HepG2 (cell line): ENCODE measurements around the gene DAZAP1. TPM values are rescaled to one million over a fixed set of nuclear protein-coding genes. Genes with fewer than 3 reads are reported as not detected.
A peak's percentile ranks its signal among the peaks of the same experiment; 100 is the strongest.

ENCODE experiments used
- ATAC-seq: fragments of 200-7000 bp; cut with Tn5 transposase; 3 replicates; pipeline ENCODE4 v1.9.1; 2020; ENCODE audit warnings: mild to moderate bottlenecking, moderate library complexity
- BruUV-seq: library from RNA; stranded (reverse); fragments of 400-500 nt; replicated peaks from 2 replicates; lab custom pipeline; 2021; lab: Mats Ljungman, UMichigan
- CTCF ChIA-PET: fragments of 300-600 bp; formaldehyde crosslinking; extraction: SDS; loops from one replicate; lab custom pipeline; 2021; ENCODE audit warnings: low total read pairs, inconsistent platforms, low intra/inter-chr PET ratio; lab: Yijun Ruan, JAX
- POLR2A ChIA-PET: fragments of 350-600 bp; sonication (Branson Sonifier 250); formaldehyde crosslinking; loops from one replicate; lab custom pipeline; 2020; ENCODE audit warnings: antibody characterized with exemption, inconsistent platforms; lab: Yijun Ruan, JAX
- DNase-seq: peaks from one replicate; pipeline ENCODE4 v3.0.0-alpha.2; 2015; ENCODE audit warnings: low spot score
- FAIRE-seq: peaks from 3 replicates; lab custom pipeline; 2011; peaks lifted over from hg19 to GRCh38; lab: Jason Lieb, UNC
- H2AFZ ChIP-seq: one replicate; pipeline ENCODE4 v1.6.1; 2011; ENCODE audit warnings: low read length, inconsistent platforms
- H3K27ac ChIP-seq: fragments of 300-600 bp; 3 replicates; pipeline ENCODE4 v1.8.0; 2011; ENCODE audit warnings: mixed run types, mild to moderate bottlenecking, mixed read lengths, low read length, inconsistent platforms; ENCODE audit not compliant: insufficient read depth; ENCODE audit errors: extremely low read length
- H3K27me3 ChIP-seq, 2 experiments: fragments of 200-600 bp in 1 of 2; 2 replicates in 1 of 2; 3 replicates in 1 of 2; pipeline versions ENCODE4 v1.6.0 to v1.8.0; 2011; ENCODE audit warnings: low read length in 2 of 2, mild to moderate bottlenecking in 2 of 2, moderate library complexity in 2 of 2, inconsistent platforms in 1 of 2; ENCODE audit not compliant: insufficient read depth in 2 of 2, control insufficient read depth in 1 of 2
- H3K36me3 ChIP-seq, 2 experiments: fragments of 200-600 bp in 1 of 2; replicated peaks in 1 of 2; 2 replicates in 1 of 2; 3 replicates in 1 of 2; pipeline versions ENCODE4 v1.5.1 to v1.8.0; 2011; ENCODE audit warnings: low read length in 2 of 2, inconsistent platforms in 1 of 2; ENCODE audit not compliant: insufficient read depth in 2 of 2, control insufficient read depth in 1 of 2
- H3K4me1 ChIP-seq: 2 replicates; pipeline ENCODE4 v1.5.1; 2012; ENCODE audit warnings: low read length, inconsistent platforms; ENCODE audit not compliant: insufficient read depth
- H3K4me2 ChIP-seq: 2 replicates; pipeline ENCODE4 v1.6.0; 2011; ENCODE audit warnings: low read depth, low read length, inconsistent platforms
- H3K4me3 ChIP-seq, 3 experiments: fragments of 200-600 bp in 1 of 3; sonication (generic), shearing (Covaris generic) in 1 of 3; replicated peaks in 1 of 3; 2 replicates each; pipeline ENCODE4 v1.5.1; 2011 to 2016; ENCODE audit warnings: low read length in 3 of 3, inconsistent platforms in 2 of 3, low read depth in 2 of 3, mild to moderate bottlenecking in 2 of 3, control low read depth in 1 of 3, mixed read lengths in 1 of 3; ENCODE audit not compliant: insufficient read depth in 1 of 3
- H3K79me2 ChIP-seq: one replicate; pipeline ENCODE4 v1.6.1; 2011; ENCODE audit warnings: low read length, inconsistent platforms; ENCODE audit not compliant: insufficient read depth
- H3K9ac ChIP-seq: 2 replicates; pipeline ENCODE4 v1.6.0; 2011; ENCODE audit warnings: mild to moderate bottlenecking, low read depth, low read length, inconsistent platforms; ENCODE audit not compliant: insufficient read depth
- H3K9me3 ChIP-seq: 2 replicates; pipeline ENCODE4 v1.5.1; 2012; ENCODE audit warnings: mild to moderate bottlenecking, low read length
- H4K20me1 ChIP-seq: 2 replicates; pipeline ENCODE4 v1.6.0; 2011; ENCODE audit warnings: inconsistent platforms, mild to moderate bottlenecking, low read length, moderate library complexity; ENCODE audit not compliant: insufficient read depth
- CENPT ChIP-seq: sonication (generic); formaldehyde crosslinking; IDR thresholded peaks from 2 replicates; pipeline ENCODE4 v1.8.0; 2022; ENCODE audit warnings: low read depth, mild to moderate bottlenecking, moderate library complexity, missing genetic modification reagents
- HOXD1 ChIP-seq: sonication (generic); formaldehyde crosslinking; IDR thresholded peaks from 2 replicates; pipeline ENCODE4 v1.5.0; 2020; ENCODE audit warnings: missing genetic modification reagents
- RBFOX2 ChIP-seq: fragments of 200-400 bp; formaldehyde crosslinking; IDR thresholded peaks from 2 replicates; pipeline ENCODE4 v1.6.1; 2017; ENCODE audit warnings: low read depth, mild to moderate bottlenecking, low read length
- SMAD3 ChIP-seq: sonication (generic); formaldehyde crosslinking; IDR thresholded peaks from 2 replicates; pipeline ENCODE4 v1.4.0; 2020; ENCODE audit warnings: missing genetic modification reagents
- SP4 ChIP-seq: sonication (generic); formaldehyde crosslinking; IDR thresholded peaks from 2 replicates; pipeline ENCODE4 v1.8.1; 2023; ENCODE audit warnings: mild to moderate bottlenecking, missing genetic modification reagents
- STAG1 ChIP-seq: sonication (generic); formaldehyde crosslinking; IDR thresholded peaks from 2 replicates; pipeline ENCODE4 v1.4.0; 2020; ENCODE audit warnings: missing genetic modification reagents
- ZBTB33 ChIP-seq: sonication (generic); formaldehyde crosslinking; IDR thresholded peaks from 2 replicates; pipeline ENCODE4 v1.4.0; 2020; ENCODE audit warnings: missing genetic modification reagents
- ZBTB37 ChIP-seq: sonication (generic); formaldehyde crosslinking; IDR thresholded peaks from 2 replicates; pipeline ENCODE4 v1.4.0; 2020; ENCODE audit warnings: mild to moderate bottlenecking, missing genetic modification reagents
- ZGPAT ChIP-seq: IDR thresholded peaks from 2 replicates; pipeline ENCODE4 v1.6.1; 2016; ENCODE audit warnings: mild to moderate bottlenecking
- ZNF367 ChIP-seq: sonication (generic); formaldehyde crosslinking; IDR thresholded peaks from 2 replicates; pipeline ENCODE4 v1.4.0; 2020; ENCODE audit warnings: missing genetic modification reagents, borderline replicate concordance
- ZNF382 ChIP-seq: sonication (generic); formaldehyde crosslinking; IDR thresholded peaks from 2 replicates; pipeline ENCODE4 v1.5.0; 2020; ENCODE audit warnings: missing genetic modification reagents, mild to moderate bottlenecking, borderline replicate concordance
- ZNF460 ChIP-seq: sonication (generic); formaldehyde crosslinking; IDR thresholded peaks from 2 replicates; pipeline ENCODE4 v1.5.1; 2020; ENCODE audit warnings: missing genetic modification reagents, mild to moderate bottlenecking, borderline replicate concordance
- ZNF484 ChIP-seq: sonication (generic); formaldehyde crosslinking; IDR thresholded peaks from 2 replicates; pipeline ENCODE4 v1.5.1; 2020; ENCODE audit warnings: mild to moderate bottlenecking, low read depth, missing genetic modification reagents, borderline replicate concordance
- ZNF747 ChIP-seq: sonication (generic); formaldehyde crosslinking; IDR thresholded peaks from 2 replicates; pipeline ENCODE4 v1.8.1; 2023; ENCODE audit warnings: missing genetic modification reagents, mild to moderate bottlenecking, borderline replicate concordance
- WGBS: methylation state at CpG from one replicate; pipeline ENCODE4 v1.1.6; 2017; ENCODE audit warnings: low lambda C conversion rate; 5-methylcytosine and 5-hydroxymethylcytosine counted together
- in situ Hi-C: cut with HindIII; loops from 2 replicates; pipeline ENCODE4 v1.10.0; 2017; ENCODE audit warnings: low pct_unique_long_range_greater_than_20kb; ENCODE audit not compliant: extremely low pct_ligation_motif_present
- intact Hi-C: fragments of 100-400 bp; cut with micrococcal nuclease; formaldehyde crosslinking; loops from one replicate; pipeline ENCODE4 v1.10.0; 2022; ENCODE audit not compliant: unreplicated experiment
- polyA plus RNA-seq, 8 experiments: library from polyadenylated mRNA; depleted of rRNA in 3 of 8; stranded (reverse) in 7 of 8; unstranded in 1 of 8; fragments of >200 nt; fragmentation: Illumina TruSeq in 4 of 8; extraction: Trizol in 4 of 8; gene quantifications; 2 replicates each; pipeline versions ENCODE4 v1.2.1 to v1.2.3, GENCODE V29; 2011 to 2016; ENCODE audit warnings: low read depth in 4 of 8, missing spikeins in 1 of 8, mixed read lengths in 1 of 8; ENCODE audit not compliant: insufficient read depth in 1 of 8
- total RNA-seq, 5 experiments: library from RNA; depleted of rRNA; stranded (reverse); fragments of >200 nt; fragmentation: Illumina TruSeq; extraction: Trizol; gene quantifications; 2 replicates each; pipeline ENCODE4 v1.2.3, GENCODE V29; 2016; ENCODE audit warnings: low read depth in 1 of 5

DAZAP1 gene
- total and polyA plus RNA-seq, 2 of the 13 experiments (the other 11 are each of a cell fraction or from before 2014, with no cell fraction given) = 63.3 to 79.2 TPM

GRCh38 chr19:1411255-1412191 lies 4.1 kb downstream of the DAZAP1 start:
- 91% methylated on average over 8 of the region's 29 CpGs for WGBS
- Histone ChIP-seq H3K4me2 (peak overlapping the region; percentile 20; the same call in 1 of the 2 replicates), H4K20me1 (peaks cover 79% of the 10 kb centered on the region), H3K4me1 (peaks cover 67% of the 10 kb centered on the region), H3K36me3 (peaks cover 5 to 25% of the 10 kb centered on the region in 2 experiments; a peak in 4 of 5 replicates), H3K27me3 (no peaks in the 10 kb centered on the region; a peak in 2 of 5 replicates), H3K4me3 (no peak overlapping the region), H3K79me2 (peaks cover 81% of the 10 kb centered on the region), H3K27ac (peak overlapping the region; percentile 30), H3K9ac (0 out of 2 replicates have a peak overlapping the region, but pooled peaks have one; percentile 34), H2AFZ (no peak overlapping the region), H3K9me3 (no peaks in the 10 kb centered on the region)
- BruUV-seq = no TSS peak
- ATAC-seq (no peak), FAIRE-seq (no peak), DNase-seq (no peak)
- in situ Hi-C loops = no loop called here
- ChIA-PET POLR2A (interaction anchor here (1.2 kb wide), 1 partner anchor 12 kb away, joined by 3 read pairs; no protein-coding TSS in a partner anchor), CTCF (no interaction called here)
- intact Hi-C loops = no loop called here
- TF ChIP-seq ZNF484 (CRISPR knock-in tag) = no peak
- no peak for TF ChIP-seq ZBTB37 (CRISPR knock-in tag)
- no peak for TF ChIP-seq STAG1 (CRISPR knock-in tag)
- no peak for TF ChIP-seq ZNF367 (CRISPR knock-in tag)
- 0 out of 2 replicates have a peak, but pooled peaks have one; percentile 27 for TF ChIP-seq RBFOX2
- no peak for TF ChIP-seq HOXD1 (CRISPR knock-in tag)
- TF ChIP-seq ZGPAT = no peak
- no peak for TF ChIP-seq ZNF382 (CRISPR knock-in tag)
- TF ChIP-seq ZBTB33 (CRISPR knock-in tag) = peak; percentile 88
- no peak for TF ChIP-seq SMAD3 (CRISPR knock-in tag)
- TF ChIP-seq ZNF460 (CRISPR knock-in tag) = no peak
- no peak for TF ChIP-seq ZNF747
- TF ChIP-seq SP4 (CRISPR knock-in tag) = no peak
- TF ChIP-seq CENPT (CRISPR knock-in tag) = no peak
